Esophagus muscularis mucosa (tissue), 4 donors: Measurements from ENCODE around the gene THSD4. TPM values are rescaled to one million over a fixed set of nuclear protein-coding genes. Genes with fewer than 3 reads are reported as not detected.
A peak's percentile ranks its signal among the peaks of the same experiment; 100 is the strongest.
"Not testable (repeated sequence)": the region's sequence is repeated elsewhere in the genome, so short reads cannot be mapped to it uniquely, and the experiment has no call there.

Source experiments
- DNase-seq: peaks from one replicate; pipeline ENCODE4 v3.0.0-alpha.2; 2017; ENCODE audit errors: extremely low spot score
- H3K27ac ChIP-seq, 4 donors: fragments of 200-600 bp; sonication (generic); replicated peaks in 1 of 4; 1 replicate in 3 of 4; 2 replicates in 1 of 4; pipeline ENCODE4 v1.5.1; 2016 to 2019; ENCODE audit warnings: mild to moderate bottlenecking in 1 of 4
- H3K27me3 ChIP-seq, 4 donors: fragments of 200-600 bp; sonication (generic); one replicate each; pipeline versions ENCODE4 v1.5.1 to v1.6.0; 2016 to 2019
- H3K36me3 ChIP-seq, 4 donors: fragments of 200-600 bp; sonication (generic); one replicate each; pipeline ENCODE4 v1.5.1; 2016 to 2019
- H3K4me1 ChIP-seq, 4 donors: fragments of 200-600 bp; sonication (generic); one replicate each; pipeline ENCODE4 v1.5.1; 2016 to 2019
- H3K4me3 ChIP-seq, 4 donors: fragments of 200-600 bp; sonication (generic); 1 replicate in 2 of 4; 2 replicates in 2 of 4; pipeline ENCODE4 v1.5.1; 2016 to 2019; ENCODE audit warnings: mild to moderate bottlenecking in 4 of 4, moderate library complexity in 1 of 4
- H3K9me3 ChIP-seq, 4 donors: fragments of 200-600 bp; sonication (generic); 1 replicate in 3 of 4; 2 replicates in 1 of 4; pipeline ENCODE4 v1.5.1; 2016 to 2019
- CTCF ChIP-seq, 3 experiments: fragments of 200-600 bp in 2 of 3; fragments of 450-650 bp in 1 of 3; sonication (generic) in 2 of 3; IDR thresholded peaks; one replicate each; pipeline ENCODE4 v1.5.1; 2017 to 2019; ENCODE audit warnings: antibody characterized with exemption in 3 of 3, mild to moderate bottlenecking in 2 of 3, moderate library complexity in 1 of 3
- EP300 ChIP-seq: sonication (generic); formaldehyde crosslinking; IDR thresholded peaks from one replicate; pipeline ENCODE4 v1.6.1; 2017; ENCODE audit warnings: antibody characterized with exemption
- POLR2A ChIP-seq: fragments of 450-650 bp; IDR thresholded peaks from one replicate; pipeline ENCODE4 v1.6.1; 2017; ENCODE audit warnings: antibody characterized with exemption, moderate library complexity, mild to moderate bottlenecking, low read depth
- POLR2AphosphoS5 ChIP-seq, 2 donors: sonication (generic); formaldehyde crosslinking; IDR thresholded peaks; one replicate each; pipeline ENCODE4 v1.6.1; 2017; ENCODE audit warnings: antibody characterized with exemption in 2 of 2
- WGBS: methylation state at CpG from one replicate; pipeline ENCODE4 v1.1.5; 2018; 5-methylcytosine and 5-hydroxymethylcytosine counted together
- intact Hi-C: fragments of 100-400 bp; cut with DNase I; formaldehyde crosslinking; loops from one replicate; pipeline ENCODE4 v1.15.1; 2023
- total RNA-seq, 4 donors: library from RNA; depleted of rRNA; stranded (reverse); fragments of >200 nt; gene quantifications; one replicate each; pipeline versions ENCODE4 v1.1.0 to v1.2.1, GENCODE V29; 2016

The THSD4 gene
- total RNA-seq, 4 donors from 2014 or later: 3.2 to 6.6 (median 5.6) TPM

GRCh38 chr15:71154607-71155200 lies 39.4 kb downstream of the THSD4 start:
- Histone ChIP-seq H3K4me3 (no peak overlapping the region), H3K27ac (no peak overlapping the region), H3K4me1 (peaks cover 12 to 20% (median 17%) of the 10 kb centered on the region in 4 donors), H3K36me3 (no peaks in the 10 kb centered on the region), H3K27me3 (no peaks in the 10 kb centered on the region), H3K9me3 (no peaks in the 10 kb centered on the region)
- peak; percentile 88 for DNase-seq
- intact Hi-C loops: no loop called here
- 83% methylated on average over 4 of the region's 4 CpGs for WGBS
- no peak for TF ChIP-seq POLR2AphosphoS5 (IDR thresholded peaks at IDR 0.05)
- TF ChIP-seq CTCF (IDR thresholded peaks at IDR 0.05): no peak
- no peak for TF ChIP-seq EP300
- no peak for TF ChIP-seq POLR2A

GRCh38 chr15:71155534-71155933 lies 40.3 kb downstream of the THSD4 start:
- peaks cover 3 to 12% (median 9%) of the 10 kb centered on the region in 4 donors for H3K4me1 ChIP-seq
- 100% methylated on average over 2 of the region's 2 CpGs for WGBS
- no peak overlapping the region for H3K27ac ChIP-seq

GRCh38 chr15:71160976-71161375 lies 45.7 kb downstream of the THSD4 start:
- H3K27me3 ChIP-seq: no peaks in the 10 kb centered on the region
- H3K4me1 ChIP-seq: no peaks in the 10 kb centered on the region
- no peaks in the 10 kb centered on the region for H3K9me3 ChIP-seq
- no peak for DNase-seq
- WGBS: 87% methylated on average over 1 of the region's 1 CpG
- intact Hi-C loops: no loop called here
- H3K4me3 ChIP-seq: no peak overlapping the region
- no peak for TF ChIP-seq EP300
- TF ChIP-seq POLR2A: no peak
- no peak for TF ChIP-seq CTCF (IDR thresholded peaks at IDR 0.05)
- TF ChIP-seq POLR2AphosphoS5 (IDR thresholded peaks at IDR 0.05): no peak
- no peak overlapping the region for H3K27ac ChIP-seq
- no peaks in the 10 kb centered on the region for H3K36me3 ChIP-seq

More at GRCh38 chr15:71155534-71155933, 40.3 kb downstream of the THSD4 start:
- H3K9me3 ChIP-seq: no peaks in the 10 kb centered on the region
- peak; percentile 75 for DNase-seq
- H3K4me3 ChIP-seq: no peak overlapping the region
- no peaks in the 10 kb centered on the region for H3K27me3 ChIP-seq
- intact Hi-C loops: no loop called here
- TF ChIP-seq CTCF (IDR thresholded peaks at IDR 0.05) (no peak), POLR2AphosphoS5 (IDR thresholded peaks at IDR 0.05) (no peak), POLR2A (no peak), EP300 (no peak)
- no peaks in the 10 kb centered on the region for H3K36me3 ChIP-seq

GRCh38 chr15:71162309-71162708 lies 47.0 kb downstream of the THSD4 start:
- H3K27me3 ChIP-seq: no peaks in the 10 kb centered on the region
- no peaks in the 10 kb centered on the region for H3K9me3 ChIP-seq
- TF ChIP-seq POLR2AphosphoS5 (IDR thresholded peaks at IDR 0.05) (no peak), CTCF (IDR thresholded peaks at IDR 0.05) (no peak), POLR2A (no peak), EP300 (no peak)
- H3K36me3 ChIP-seq: no peaks in the 10 kb centered on the region
- 92% methylated on average over 2 of the region's 2 CpGs for whole genome bisulfite sequencing
- no peak overlapping the region for H3K27ac ChIP-seq
- intact Hi-C loops: no loop called here
- no peak overlapping the region for H3K4me3 ChIP-seq
- no peak for DNase-seq
- peaks cover 0 to under 1% (median 0%) of the 10 kb centered on the region in 4 donors for H3K4me1 ChIP-seq

- H3K4me3 ChIP-seq, H3K27me3 ChIP-seq, H3K27ac ChIP-seq, intact Hi-C loops, DNase-seq, H3K4me1 ChIP-seq, H3K36me3 ChIP-seq, H3K9me3 ChIP-seq: not testable (repeated sequence)
- 95% methylated on average over 2 of the region's 5 CpGs for WGBS
These were observed 49.3 kb downstream of the THSD4 start for GRCh38 chr15:71164606-71165005.
